ENCODE data around the gene MCCD1.
A peak's percentile ranks its signal among the peaks of the same experiment; 100 is the strongest.

The MCCD1 gene

GRCh38 chr6:31493875-31494694 lies 34.7 kb upstream of the MCCD1 start (continued):
- TF ChIP-seq ZNF558 (tag by site-specific recombination; IDR thresholded peaks at IDR 0.05) (no peak), ZNF221 (tag by site-specific recombination; IDR thresholded peaks at IDR 0.05; ENCODE audit: borderline replicate concordance) (no peak), ZNF391 (tag by site-specific recombination; IDR thresholded peaks at IDR 0.05; ENCODE audit: borderline replicate concordance, low read depth) (peak; percentile 20; the same call in 1 of the 2 replicates), ZNF610 (tag by site-specific recombination; IDR thresholded peaks at IDR 0.05; ENCODE audit: borderline replicate concordance) (no peak), ZNF133 (tag by site-specific recombination; IDR thresholded peaks at IDR 0.05) (no peak), ZNF311 (tag by site-specific recombination; IDR thresholded peaks at IDR 0.05; ENCODE audit: borderline replicate concordance) (no peak), ZBTB8A (tag by site-specific recombination; IDR thresholded peaks at IDR 0.05) (peak; percentile 95), ZNF449 (tag by site-specific recombination; IDR thresholded peaks at IDR 0.05) (no peak), ZNF350 (tag by site-specific recombination; IDR thresholded peaks at IDR 0.05) (no peak), ZNF776 (tag by site-specific recombination; IDR thresholded peaks at IDR 0.05; ENCODE audit: borderline replicate concordance) (no peak), ZNF571 (tag by site-specific recombination; IDR thresholded peaks at IDR 0.05) (no peak), ZSCAN18 (tag by site-specific recombination; IDR thresholded peaks at IDR 0.05) (no peak), ZNF664 (tag by site-specific recombination; IDR thresholded peaks at IDR 0.05) (no peak), KLF9 (tag by site-specific recombination; IDR thresholded peaks at IDR 0.05; ENCODE audit: low read depth) (no peak; the same call in 1 of the 2 replicates), AEBP2 (tag by site-specific recombination; IDR thresholded peaks at IDR 0.05; ENCODE audit: borderline replicate concordance) (no peak), ZNF521 (tag by site-specific recombination; IDR thresholded peaks at IDR 0.05) (no peak), PRDM4 (tag by site-specific recombination; IDR thresholded peaks at IDR 0.05) (no peak), ZNF785 (tag by site-specific recombination; IDR thresholded peaks at IDR 0.05) (no peak), ZNF544 (tag by site-specific recombination; IDR thresholded peaks at IDR 0.05) (no peak), ZFP3 (tag by site-specific recombination; IDR thresholded peaks at IDR 0.05; ENCODE audit: low read depth) (no peak)
- TF ChIP-seq, protein P1, sequence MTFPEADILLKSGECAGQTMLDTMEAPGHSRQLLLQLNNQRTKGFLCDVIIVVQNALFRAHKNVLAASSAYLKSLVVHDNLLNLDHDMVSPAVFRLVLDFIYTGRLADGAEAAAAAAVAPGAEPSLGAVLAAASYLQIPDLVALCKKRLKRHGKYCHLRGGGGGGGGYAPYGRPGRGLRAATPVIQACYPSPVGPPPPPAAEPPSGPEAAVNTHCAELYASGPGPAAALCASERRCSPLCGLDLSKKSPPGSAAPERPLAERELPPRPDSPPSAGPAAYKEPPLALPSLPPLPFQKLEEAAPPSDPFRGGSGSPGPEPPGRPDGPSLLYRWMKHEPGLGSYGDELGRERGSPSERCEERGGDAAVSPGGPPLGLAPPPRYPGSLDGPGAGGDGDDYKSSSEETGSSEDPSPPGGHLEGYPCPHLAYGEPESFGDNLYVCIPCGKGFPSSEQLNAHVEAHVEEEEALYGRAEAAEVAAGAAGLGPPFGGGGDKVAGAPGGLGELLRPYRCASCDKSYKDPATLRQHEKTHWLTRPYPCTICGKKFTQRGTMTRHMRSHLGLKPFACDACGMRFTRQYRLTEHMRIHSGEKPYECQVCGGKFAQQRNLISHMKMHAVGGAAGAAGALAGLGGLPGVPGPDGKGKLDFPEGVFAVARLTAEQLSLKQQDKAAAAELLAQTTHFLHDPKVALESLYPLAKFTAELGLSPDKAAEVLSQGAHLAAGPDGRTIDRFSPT (tag by site-specific recombination; IDR thresholded peaks at IDR 0.05), result no peak
- TF ChIP-seq, protein P2, sequence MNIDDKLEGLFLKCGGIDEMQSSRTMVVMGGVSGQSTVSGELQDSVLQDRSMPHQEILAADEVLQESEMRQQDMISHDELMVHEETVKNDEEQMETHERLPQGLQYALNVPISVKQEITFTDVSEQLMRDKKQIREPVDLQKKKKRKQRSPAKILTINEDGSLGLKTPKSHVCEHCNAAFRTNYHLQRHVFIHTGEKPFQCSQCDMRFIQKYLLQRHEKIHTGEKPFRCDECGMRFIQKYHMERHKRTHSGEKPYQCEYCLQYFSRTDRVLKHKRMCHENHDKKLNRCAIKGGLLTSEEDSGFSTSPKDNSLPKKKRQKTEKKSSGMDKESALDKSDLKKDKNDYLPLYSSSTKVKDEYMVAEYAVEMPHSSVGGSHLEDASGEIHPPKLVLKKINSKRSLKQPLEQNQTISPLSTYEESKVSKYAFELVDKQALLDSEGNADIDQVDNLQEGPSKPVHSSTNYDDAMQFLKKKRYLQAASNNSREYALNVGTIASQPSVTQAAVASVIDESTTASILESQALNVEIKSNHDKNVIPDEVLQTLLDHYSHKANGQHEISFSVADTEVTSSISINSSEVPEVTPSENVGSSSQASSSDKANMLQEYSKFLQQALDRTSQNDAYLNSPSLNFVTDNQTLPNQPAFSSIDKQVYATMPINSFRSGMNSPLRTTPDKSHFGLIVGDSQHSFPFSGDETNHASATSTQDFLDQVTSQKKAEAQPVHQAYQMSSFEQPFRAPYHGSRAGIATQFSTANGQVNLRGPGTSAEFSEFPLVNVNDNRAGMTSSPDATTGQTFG (tag by site-specific recombination; IDR thresholded peaks at IDR 0.05; ENCODE audit: borderline replicate concordance), result no peak
- TF ChIP-seq, protein P3, sequence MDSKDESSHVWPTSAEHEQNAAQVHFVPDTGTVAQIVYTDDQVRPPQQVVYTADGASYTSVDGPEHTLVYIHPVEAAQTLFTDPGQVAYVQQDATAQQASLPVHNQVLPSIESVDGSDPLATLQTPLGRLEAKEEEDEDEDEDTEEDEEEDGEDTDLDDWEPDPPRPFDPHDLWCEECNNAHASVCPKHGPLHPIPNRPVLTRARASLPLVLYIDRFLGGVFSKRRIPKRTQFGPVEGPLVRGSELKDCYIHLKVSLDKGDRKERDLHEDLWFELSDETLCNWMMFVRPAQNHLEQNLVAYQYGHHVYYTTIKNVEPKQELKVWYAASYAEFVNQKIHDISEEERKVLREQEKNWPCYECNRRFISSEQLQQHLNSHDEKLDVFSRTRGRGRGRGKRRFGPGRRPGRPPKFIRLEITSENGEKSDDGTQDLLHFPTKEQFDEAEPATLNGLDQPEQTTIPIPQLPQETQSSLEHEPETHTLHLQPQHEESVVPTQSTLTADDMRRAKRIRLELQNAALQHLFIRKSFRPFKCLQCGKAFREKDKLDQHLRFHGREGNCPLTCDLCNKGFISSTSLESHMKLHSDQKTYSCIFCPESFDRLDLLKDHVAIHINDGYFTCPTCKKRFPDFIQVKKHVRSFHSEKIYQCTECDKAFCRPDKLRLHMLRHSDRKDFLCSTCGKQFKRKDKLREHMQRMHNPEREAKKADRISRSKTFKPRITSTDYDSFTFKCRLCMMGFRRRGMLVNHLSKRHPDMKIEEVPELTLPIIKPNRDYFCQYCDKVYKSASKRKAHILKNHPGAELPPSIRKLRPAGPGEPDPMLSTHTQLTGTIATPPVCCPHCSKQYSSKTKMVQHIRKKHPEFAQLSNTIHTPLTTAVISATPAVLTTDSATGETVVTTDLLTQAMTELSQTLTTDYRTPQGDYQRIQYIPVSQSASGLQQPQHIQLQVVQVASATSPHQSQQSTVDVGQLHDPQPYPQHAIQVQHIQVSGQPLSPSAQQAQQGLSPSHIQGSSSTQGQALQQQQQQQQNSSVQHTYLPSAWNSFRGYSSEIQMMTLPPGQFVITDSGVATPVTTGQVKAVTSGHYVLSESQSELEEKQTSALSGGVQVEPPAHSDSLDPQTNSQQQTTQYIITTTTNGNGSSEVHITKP (tag by site-specific recombination; IDR thresholded peaks at IDR 0.05), result peak; percentile 92
